Measurements from ENCODE around the gene JAGN1. TPM values are rescaled to one million over a fixed set of nuclear protein-coding genes. Genes with fewer than 3 reads are reported as not detected.
"Not testable (repeated sequence)": the region's sequence is repeated elsewhere in the genome, so short reads cannot be mapped to it uniquely, and the experiment has no call there.

JAGN1 gene
- total and polyA plus RNA-seq, 5 donors from 2014 or later, result 17.7 to 70.8 (median 54.0) TPM

DNA sequence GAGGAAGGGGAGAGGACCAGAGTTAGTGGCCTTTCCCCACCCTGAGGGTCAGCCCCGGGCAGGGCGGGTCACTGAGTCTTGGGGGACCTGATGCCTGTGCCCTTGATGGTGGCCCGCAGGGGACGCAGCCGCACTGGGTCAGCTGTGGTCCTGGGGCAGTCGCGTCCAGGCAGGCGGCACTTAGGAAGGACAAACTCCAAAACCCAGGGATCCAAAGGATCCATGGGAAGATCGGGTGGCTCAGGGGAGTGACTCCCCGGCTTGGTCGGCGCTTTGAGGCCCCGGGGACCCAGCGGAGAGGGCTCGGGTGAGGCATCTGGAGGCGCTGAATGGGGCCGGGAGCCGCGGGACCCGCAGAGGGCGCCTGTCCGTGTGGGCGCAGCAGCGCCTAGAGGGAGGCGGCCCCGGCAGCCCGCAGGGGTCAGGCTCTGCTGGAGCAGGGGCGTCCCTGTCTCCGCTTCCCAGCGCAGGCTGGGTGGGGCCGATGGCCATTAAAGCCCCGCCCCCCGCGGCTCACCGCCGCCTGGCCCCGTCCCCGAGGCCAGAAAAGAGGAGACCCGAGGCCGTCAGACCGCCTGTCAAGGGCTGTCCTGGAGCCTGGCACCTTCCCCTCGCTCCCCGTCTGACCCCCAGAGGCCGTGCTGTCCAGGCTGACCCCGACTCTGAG is 27.9 kb upstream of the JAGN1 start:
- DNase-seq, result peak in 1 of 3 donors; percentile 10
- Mint-ChIP-seq H3K27me3 (peaks cover 18% of the 10 kb centered on the region), H3K9me3 (no peaks in the 10 kb centered on the region), H3K4me1 (peaks cover 0 to 8% (median 0%) of the 10 kb centered on the region in 4 donors), H3K36me3 (no peaks in the 10 kb centered on the region), H3K4me3 (no peak overlapping the region), H3K27ac (no peak overlapping the region)
- Histone ChIP-seq H3K36me3 (ENCODE audit: control insufficient read depth, insufficient read depth, low read length) (no peaks in the 10 kb centered on the region), H3K27ac (ENCODE audit: insufficient read depth, low read length, poor library complexity, severe bottlenecking) (no peak overlapping the region), H3K4me3 (ENCODE audit: low read depth, low read length) (no peak overlapping the region), H3K4me1 (ENCODE audit: control insufficient read depth, insufficient read depth, low read length, poor library complexity, severe bottlenecking) (peaks cover 8% of the 10 kb centered on the region), H3K9me3 (ENCODE audit: control insufficient read depth in 2 of 2, low read length in 2 of 2) (no peaks in the 10 kb centered on the region), H3K27me3 (ENCODE audit: control insufficient read depth, insufficient read depth, low read length) (no peaks in the 10 kb centered on the region)
- peak; percentile 50 to 52 for ATAC-seq (ENCODE audit: low read depth in 2 of 2)

DNA sequence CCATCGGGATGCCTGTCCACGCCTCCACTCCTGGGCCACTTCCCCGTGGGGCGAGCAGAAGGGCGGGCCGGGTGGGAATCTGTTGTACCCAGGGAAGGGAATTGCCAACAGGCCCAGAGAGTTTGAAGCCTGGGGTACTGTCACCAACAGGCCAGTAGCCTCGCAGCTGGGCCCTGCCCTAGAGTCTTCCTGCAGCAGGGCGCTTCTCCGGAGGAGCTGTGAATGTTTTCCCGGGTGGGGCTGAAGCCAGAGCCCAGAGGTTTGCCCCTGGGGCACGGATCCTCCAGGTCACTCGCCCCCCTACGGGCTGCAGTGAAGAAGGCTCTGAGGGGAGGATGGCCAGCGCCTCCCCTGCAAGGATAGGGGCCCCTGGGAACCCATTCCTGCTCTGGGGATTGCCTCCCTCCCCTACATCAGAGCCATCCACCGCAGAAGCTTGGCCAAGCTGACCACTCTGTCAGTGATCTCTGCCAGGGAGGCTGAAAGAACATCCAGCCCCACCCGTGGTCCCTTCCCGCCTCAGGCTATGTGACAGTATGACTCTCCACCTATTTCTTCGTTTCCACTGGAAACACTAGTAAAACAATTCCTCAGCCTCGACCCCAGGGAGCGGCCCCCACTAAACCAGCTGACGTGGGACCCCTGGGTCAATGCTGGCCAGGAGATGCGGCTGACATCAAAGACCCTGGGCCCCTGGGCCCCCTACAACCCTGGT is 27.2 kb upstream of the JAGN1 start:
- Mint-ChIP-seq H3K27ac (no peak overlapping the region), H3K36me3 (no peaks in the 10 kb centered on the region), H3K4me3 (peak overlapping the region in 1 of 4 donors; percentile 24), H3K27me3 (peaks cover 18% of the 10 kb centered on the region), H3K9me3 (no peaks in the 10 kb centered on the region), H3K4me1 (peaks cover 0 to 8% (median 0%) of the 10 kb centered on the region in 4 donors)
- Histone ChIP-seq H3K4me1 (ENCODE audit: control insufficient read depth, insufficient read depth, low read length, poor library complexity, severe bottlenecking) (peaks cover 8% of the 10 kb centered on the region), H3K4me3 (ENCODE audit: low read depth, low read length) (no peak overlapping the region), H3K27me3 (ENCODE audit: control insufficient read depth, insufficient read depth, low read length) (no peaks in the 10 kb centered on the region), H3K27ac (ENCODE audit: insufficient read depth, low read length, poor library complexity, severe bottlenecking) (no peak overlapping the region), H3K36me3 (ENCODE audit: control insufficient read depth, insufficient read depth, low read length) (no peaks in the 10 kb centered on the region), H3K9me3 (ENCODE audit: control insufficient read depth in 2 of 2, low read length in 2 of 2) (no peaks in the 10 kb centered on the region)
- ATAC-seq (ENCODE audit: low read depth in 2 of 2) (no peak), DNase-seq (no peak)

DNA sequence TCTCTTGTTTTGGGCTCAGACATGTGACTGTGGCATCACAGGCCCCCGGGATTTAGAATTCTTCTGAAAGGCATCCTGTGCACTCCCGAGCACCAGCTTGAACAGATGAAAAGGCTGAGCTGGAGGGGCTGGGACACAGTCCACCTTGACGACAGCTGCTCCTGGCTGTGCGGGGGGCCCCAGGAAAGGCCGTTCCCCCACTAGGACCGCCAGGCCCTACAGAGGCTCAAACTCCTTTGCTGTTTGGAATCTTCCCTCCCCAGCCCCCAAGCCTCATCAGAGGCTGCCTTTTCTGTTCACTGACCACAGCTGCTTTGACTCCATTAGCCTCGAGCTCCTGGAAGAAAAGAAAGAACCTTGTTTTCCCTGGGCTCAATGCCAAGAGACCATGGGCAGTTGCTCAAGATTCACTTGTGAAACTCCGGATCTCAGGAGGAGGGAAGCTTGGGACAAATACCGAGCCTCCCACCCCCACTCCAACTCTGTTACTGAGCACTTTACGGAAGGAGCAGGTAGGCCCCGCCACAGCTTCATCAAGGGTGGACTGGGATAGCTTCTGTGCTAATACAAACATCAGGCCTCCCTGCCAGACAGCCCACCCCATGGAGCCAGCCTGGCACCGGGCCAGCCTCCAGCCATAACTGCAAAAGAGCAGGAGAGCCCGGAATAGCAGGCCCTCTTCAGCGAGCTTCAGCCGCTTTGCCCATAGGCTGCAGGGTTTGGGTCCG is 26.0 kb upstream of the JAGN1 start:
- Histone ChIP-seq H3K36me3 (ENCODE audit: control insufficient read depth, insufficient read depth, low read length) (no peaks in the 10 kb centered on the region), H3K27me3 (ENCODE audit: control insufficient read depth, insufficient read depth, low read length) (no peaks in the 10 kb centered on the region), H3K4me3 (ENCODE audit: low read depth, low read length) (no peak overlapping the region), H3K9me3 (ENCODE audit: control insufficient read depth in 2 of 2, low read length in 2 of 2) (no peaks in the 10 kb centered on the region), H3K27ac (ENCODE audit: insufficient read depth, low read length, poor library complexity, severe bottlenecking) (no peak overlapping the region), H3K4me1 (ENCODE audit: control insufficient read depth, insufficient read depth, low read length, poor library complexity, severe bottlenecking) (peaks cover 8% of the 10 kb centered on the region)
- DNase-seq (no peak), ATAC-seq (ENCODE audit: low read depth in 2 of 2) (no peak)
- H3K36me3 Mint-ChIP-seq, result no peaks in the 10 kb centered on the region
- H3K4me3 Mint-ChIP-seq, result no peak overlapping the region
- H3K9me3 Mint-ChIP-seq, result no peaks in the 10 kb centered on the region
- peaks cover 18% of the 10 kb centered on the region for H3K27me3 Mint-ChIP-seq
- H3K4me1 Mint-ChIP-seq, result peaks cover 0 to 8% (median 0%) of the 10 kb centered on the region in 4 donors
- no peak overlapping the region for H3K27ac Mint-ChIP-seq

DNA sequence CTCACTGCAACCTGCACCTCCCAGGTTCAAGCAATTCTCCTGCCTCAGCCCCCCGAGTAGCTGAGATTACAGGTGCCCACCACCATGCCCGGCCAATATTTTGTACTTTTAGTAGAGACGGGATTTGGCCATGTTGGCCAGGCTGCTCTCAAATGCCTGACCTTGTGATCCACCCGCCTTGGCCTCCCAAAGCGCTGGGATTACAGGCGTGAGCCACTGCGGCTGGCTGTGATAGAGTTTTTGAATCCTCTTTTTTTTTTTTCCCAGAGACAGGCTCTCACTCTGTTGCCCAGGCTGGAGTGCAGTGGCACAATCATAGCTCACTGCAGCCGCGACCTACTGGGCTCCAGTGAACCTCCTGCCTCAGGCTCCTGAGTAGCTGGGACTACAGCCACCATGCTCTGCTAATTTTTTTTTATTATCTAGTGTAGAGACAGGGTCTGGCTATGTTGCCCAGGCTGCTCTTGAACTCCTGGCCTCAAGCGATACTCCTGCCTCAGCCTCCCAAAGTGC is 25.2 kb upstream of the JAGN1 start:
- H3K9me3 Mint-ChIP-seq; H3K36me3 Mint-ChIP-seq; H3K36me3 ChIP-seq (ENCODE audit: control insufficient read depth, insufficient read depth, low read length); DNase-seq; H3K4me1 ChIP-seq (ENCODE audit: control insufficient read depth, insufficient read depth, low read length, poor library complexity, severe bottlenecking); H3K4me3 ChIP-seq (ENCODE audit: low read depth, low read length); H3K27ac Mint-ChIP-seq; H3K27me3 ChIP-seq (ENCODE audit: control insufficient read depth, insufficient read depth, low read length); ATAC-seq (ENCODE audit: low read depth in 2 of 2); H3K27ac ChIP-seq (ENCODE audit: insufficient read depth, low read length, poor library complexity, severe bottlenecking); H3K9me3 ChIP-seq (ENCODE audit: control insufficient read depth in 2 of 2, low read length in 2 of 2); H3K4me1 Mint-ChIP-seq; H3K4me3 Mint-ChIP-seq: not testable (repeated sequence)
- H3K27me3 Mint-ChIP-seq, result peaks cover 18% of the 10 kb centered on the region

DNA sequence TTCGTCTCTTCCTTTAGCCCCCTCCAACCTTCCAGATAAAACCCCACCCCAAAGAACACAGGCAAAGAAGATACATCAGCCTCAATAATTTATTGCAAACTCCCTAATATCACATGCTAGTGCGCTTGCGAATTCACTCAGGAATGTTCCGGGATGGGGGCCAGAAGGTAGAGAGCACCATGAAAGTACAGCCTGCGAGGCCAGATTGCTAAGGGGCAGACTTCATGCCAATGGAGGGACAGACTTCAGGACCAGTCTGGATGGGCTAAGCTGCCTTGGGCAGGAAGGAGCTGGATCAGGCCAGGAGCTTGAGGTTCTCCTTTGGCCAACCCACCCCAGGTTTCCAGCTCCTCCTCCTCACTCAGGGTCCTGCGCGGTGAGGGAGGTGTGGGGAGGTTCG is 23.8 kb upstream of the JAGN1 start:
- Mint-ChIP-seq H3K4me3 (no peak overlapping the region), H3K36me3 (no peaks in the 10 kb centered on the region), H3K9me3 (no peaks in the 10 kb centered on the region)

DNA sequence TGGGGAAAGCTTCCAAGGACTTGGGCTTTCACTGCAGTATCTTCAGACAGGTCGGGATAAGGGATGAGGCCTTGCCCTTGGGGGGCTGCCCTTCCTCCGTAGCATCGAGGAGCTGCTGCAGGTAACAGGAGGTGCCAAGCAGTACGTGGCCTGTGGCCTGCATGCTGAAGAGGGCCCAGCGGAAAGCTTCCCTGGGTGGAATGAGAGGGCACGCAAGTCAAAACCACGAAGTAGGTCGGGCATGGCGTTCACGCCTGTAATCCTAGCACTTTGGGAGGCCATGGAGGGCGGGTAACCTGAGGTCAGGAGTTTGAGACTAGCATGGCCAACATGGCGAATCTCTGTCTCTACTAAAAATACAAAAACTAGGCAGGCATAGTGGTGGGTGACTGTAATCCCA is 23.3 kb upstream of the JAGN1 start:
- Histone ChIP-seq H3K27me3 (ENCODE audit: control insufficient read depth, insufficient read depth, low read length) (no peaks in the 10 kb centered on the region), H3K9me3 (ENCODE audit: control insufficient read depth in 2 of 2, low read length in 2 of 2) (no peaks in the 10 kb centered on the region)
- H3K27ac Mint-ChIP-seq, result no peak overlapping the region

More for the DNA sequence above, 23.8 kb upstream of the JAGN1 start:
- DNase-seq (no peak), ATAC-seq (ENCODE audit: low read depth in 2 of 2) (no peak)
- no peak overlapping the region for H3K27ac ChIP-seq (ENCODE audit: insufficient read depth, low read length, poor library complexity, severe bottlenecking)
- Mint-ChIP-seq H3K4me1 (peaks cover 0 to 8% (median 0%) of the 10 kb centered on the region in 4 donors), H3K27me3 (peaks cover 13% of the 10 kb centered on the region), H3K27ac (no peak overlapping the region)
- no peaks in the 10 kb centered on the region for H3K27me3 ChIP-seq (ENCODE audit: control insufficient read depth, insufficient read depth, low read length)
- no peaks in the 10 kb centered on the region for H3K9me3 ChIP-seq (ENCODE audit: control insufficient read depth in 2 of 2, low read length in 2 of 2)
- no peak overlapping the region for H3K4me3 ChIP-seq (ENCODE audit: low read depth, low read length)
- H3K36me3 ChIP-seq (ENCODE audit: control insufficient read depth, insufficient read depth, low read length), result no peaks in the 10 kb centered on the region
- H3K4me1 ChIP-seq (ENCODE audit: control insufficient read depth, insufficient read depth, low read length, poor library complexity, severe bottlenecking), result peaks cover 8% of the 10 kb centered on the region

DNA sequence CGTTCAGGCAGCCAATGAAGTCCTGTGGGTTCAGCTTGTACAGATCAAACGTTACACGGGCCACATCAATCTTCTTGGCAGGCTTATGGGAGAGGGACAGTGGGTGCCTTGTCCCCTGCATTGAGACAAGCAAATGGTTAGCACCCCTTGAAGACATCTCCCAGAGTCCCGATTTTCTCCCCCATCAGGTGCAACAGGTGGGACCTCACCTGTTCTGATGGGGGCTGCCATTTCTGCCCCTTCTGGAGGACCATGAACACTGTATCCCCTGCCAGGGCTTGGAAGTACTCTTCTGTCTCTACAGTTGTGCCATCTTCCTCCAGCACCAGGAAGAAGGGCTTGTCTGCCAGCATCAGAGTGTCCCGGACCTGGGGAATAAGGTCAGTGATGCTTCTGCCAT is 20.5 kb upstream of the JAGN1 start:
- H3K4me3 Mint-ChIP-seq, result no peak overlapping the region
- Histone ChIP-seq H3K4me3 (ENCODE audit: low read depth, low read length) (no peak overlapping the region), H3K4me1 (ENCODE audit: control insufficient read depth, insufficient read depth, low read length, poor library complexity, severe bottlenecking) (no peaks in the 10 kb centered on the region), H3K36me3 (ENCODE audit: control insufficient read depth, insufficient read depth, low read length) (no peaks in the 10 kb centered on the region), H3K9me3 (ENCODE audit: control insufficient read depth in 2 of 2, low read length in 2 of 2) (no peaks in the 10 kb centered on the region), H3K27ac (ENCODE audit: insufficient read depth, low read length, poor library complexity, severe bottlenecking) (no peak overlapping the region), H3K27me3 (ENCODE audit: control insufficient read depth, insufficient read depth, low read length) (no peaks in the 10 kb centered on the region)
- ATAC-seq (ENCODE audit: low read depth in 2 of 2) (no peak), DNase-seq (no peak)
- no peaks in the 10 kb centered on the region for H3K36me3 Mint-ChIP-seq
- no peaks in the 10 kb centered on the region for H3K9me3 Mint-ChIP-seq
- H3K4me1 Mint-ChIP-seq, result no peaks in the 10 kb centered on the region
- no peak overlapping the region for H3K27ac Mint-ChIP-seq
- peaks cover 1% of the 10 kb centered on the region for H3K27me3 Mint-ChIP-seq

More for the DNA sequence above, 23.3 kb upstream of the JAGN1 start:
- peaks cover 0 to 5% (median 0%) of the 10 kb centered on the region in 4 donors for H3K4me1 Mint-ChIP-seq
- no peak overlapping the region for H3K4me3 ChIP-seq (ENCODE audit: low read depth, low read length)
- ATAC-seq (ENCODE audit: low read depth in 2 of 2) (no peak), DNase-seq (no peak)
- H3K9me3 Mint-ChIP-seq, result no peaks in the 10 kb centered on the region
- H3K36me3 Mint-ChIP-seq, result no peaks in the 10 kb centered on the region
- H3K27me3 Mint-ChIP-seq, result peaks cover 8% of the 10 kb centered on the region
- H3K4me1 ChIP-seq (ENCODE audit: control insufficient read depth, insufficient read depth, low read length, poor library complexity, severe bottlenecking), result peaks cover 8% of the 10 kb centered on the region
- H3K27ac ChIP-seq (ENCODE audit: insufficient read depth, low read length, poor library complexity, severe bottlenecking), result no peak overlapping the region
- H3K36me3 ChIP-seq (ENCODE audit: control insufficient read depth, insufficient read depth, low read length), result no peaks in the 10 kb centered on the region
- H3K4me3 Mint-ChIP-seq, result peak overlapping the region in 1 of 4 donors; percentile 51
